ENCODE data around the gene NR4A1. TPM values are rescaled to one million over a fixed set of nuclear protein-coding genes. Genes with fewer than 3 reads are reported as not detected.

Gene NR4A1
- total RNA-seq, 1 experiment from 2014 or later = 37.9 TPM

- CTCF ChIA-PET = interaction anchor here (0.7 to 2.2 kb wide), 3 partner anchors 63 to 96 kb away, joined by 3 to 12 read pairs (median 3); no protein-coding TSS in a partner anchor
- H3K27ac Mint-ChIP-seq (ENCODE audit: unreplicated experiment) = no peak overlapping the region
- H3K4me3 Mint-ChIP-seq (ENCODE audit: unreplicated experiment) = no peak overlapping the region
Measured at GRCh38 chr12:52087961-52088820, 36.9 kb downstream of the NR4A1 start.

DNA sequence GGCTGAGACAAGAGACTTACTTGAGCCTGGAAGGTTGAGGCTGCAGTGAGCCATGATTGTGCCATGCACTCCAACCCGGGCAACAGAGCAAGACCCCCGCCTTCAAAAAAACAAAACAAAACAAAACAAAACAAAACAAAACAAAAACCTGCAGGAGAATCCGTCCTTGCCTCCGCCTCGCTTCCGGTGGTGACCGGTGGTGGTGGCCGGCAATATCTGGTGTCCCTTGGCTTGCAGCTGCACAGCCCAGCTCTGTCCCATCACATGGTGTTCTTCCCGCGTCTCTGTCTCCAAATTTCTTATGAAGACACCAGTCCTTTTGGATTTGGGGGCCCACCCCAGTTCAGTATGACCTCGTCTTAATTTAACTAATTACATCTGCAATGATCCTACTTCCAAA, 38.2 kb downstream of the NR4A1 start:
- intact Hi-C loops (cut with micrococcal nuclease; ENCODE audit: unreplicated experiment) = no loop called here
- DNase-seq = no peak
- H3K4me1 ChIP-seq = peaks cover 12% of the 10 kb centered on the region
- H3K4me3 Mint-ChIP-seq (ENCODE audit: unreplicated experiment) = no peak overlapping the region
- H3K36me3 Mint-ChIP-seq (ENCODE audit: insufficient read depth, unreplicated experiment) = peaks cover 5% of the 10 kb centered on the region
- no peak for TF ChIP-seq CTCF (IDR thresholded peaks at IDR 0.05; ENCODE audit: insufficient read depth in 1 of 2, low read depth in 1 of 2, low read length in 1 of 2, severe bottlenecking in 1 of 2, unreplicated experiment in 1 of 2)
- no peak overlapping the region for H3K4me3 ChIP-seq (ENCODE audit: low read depth, low read length)
- ChIA-PET POLR2A (no interaction called here), CTCF (no interaction called here)
- H3K9me3 ChIP-seq = no peaks in the 10 kb centered on the region
- H3K36me3 ChIP-seq (ENCODE audit: control insufficient read depth, insufficient read depth, low read length) = no peaks in the 10 kb centered on the region
- H3K9me3 Mint-ChIP-seq (ENCODE audit: unreplicated experiment) = no peaks in the 10 kb centered on the region
- H3K4me1 Mint-ChIP-seq (ENCODE audit: low read depth, unreplicated experiment) = peaks cover 11% of the 10 kb centered on the region
- no TSS peak for BruUV-seq (replicated peaks)
- H3K27me3 Mint-ChIP-seq (ENCODE audit: insufficient read depth, unreplicated experiment) = peaks cover 7% of the 10 kb centered on the region
- H3K27ac Mint-ChIP-seq (ENCODE audit: unreplicated experiment) = no peak overlapping the region
- H3K27me3 ChIP-seq (replicated peaks; ENCODE audit: control insufficient read depth, insufficient read depth, low read length) = no peaks in the 10 kb centered on the region

More at GRCh38 chr12:52087961-52088820, 36.9 kb downstream of the NR4A1 start:
- POLR2A ChIA-PET = no interaction called here
- H3K9me3 ChIP-seq = no peaks in the 10 kb centered on the region
- no peak overlapping the region for H3K4me3 ChIP-seq (ENCODE audit: low read depth, low read length)
- intact Hi-C loops (cut with micrococcal nuclease; ENCODE audit: unreplicated experiment) = no loop called here
- Mint-ChIP-seq H3K4me1 (ENCODE audit: low read depth, unreplicated experiment) (peaks cover 16% of the 10 kb centered on the region), H3K9me3 (ENCODE audit: unreplicated experiment) (no peaks in the 10 kb centered on the region), H3K36me3 (ENCODE audit: insufficient read depth, unreplicated experiment) (peaks cover 5% of the 10 kb centered on the region), H3K27me3 (ENCODE audit: insufficient read depth, unreplicated experiment) (peaks cover 7% of the 10 kb centered on the region)
- no peak for DNase-seq
- H3K4me1 ChIP-seq = peaks cover 12% of the 10 kb centered on the region
- H3K36me3 ChIP-seq (ENCODE audit: control insufficient read depth, insufficient read depth, low read length) = no peaks in the 10 kb centered on the region; the same call in 1 of the 2 replicates
- TF ChIP-seq CTCF (IDR thresholded peaks at IDR 0.05; ENCODE audit: insufficient read depth in 1 of 2, low read depth in 1 of 2, low read length in 1 of 2, severe bottlenecking in 1 of 2, unreplicated experiment in 1 of 2) = no peak
- H3K27me3 ChIP-seq (replicated peaks; ENCODE audit: control insufficient read depth, insufficient read depth, low read length) = no peaks in the 10 kb centered on the region
- no TSS peak for BruUV-seq (replicated peaks)

GRCh38 chr12:52090291-52090690, 39.0 kb downstream of the NR4A1 start:
- BruUV-seq (replicated peaks) = no TSS peak
- TF ChIP-seq CTCF (IDR thresholded peaks at IDR 0.05; ENCODE audit: insufficient read depth in 1 of 2, low read depth in 1 of 2, low read length in 1 of 2, severe bottlenecking in 1 of 2, unreplicated experiment in 1 of 2) = no peak
- Mint-ChIP-seq H3K27ac (ENCODE audit: unreplicated experiment) (no peak overlapping the region), H3K27me3 (ENCODE audit: insufficient read depth, unreplicated experiment) (peaks cover 7% of the 10 kb centered on the region), H3K4me1 (ENCODE audit: low read depth, unreplicated experiment) (peaks cover 11% of the 10 kb centered on the region), H3K36me3 (ENCODE audit: insufficient read depth, unreplicated experiment) (peaks cover 5% of the 10 kb centered on the region), H3K4me3 (ENCODE audit: unreplicated experiment) (no peak overlapping the region), H3K9me3 (ENCODE audit: unreplicated experiment) (no peaks in the 10 kb centered on the region)
- H3K4me1 ChIP-seq = peaks cover 12% of the 10 kb centered on the region
- H3K9me3 ChIP-seq = no peaks in the 10 kb centered on the region
- H3K4me3 ChIP-seq (ENCODE audit: low read depth, low read length) = no peak overlapping the region
- ChIA-PET CTCF (interaction anchor here (1.9 kb wide), 1 partner anchor 65 kb away, joined by 13 read pairs; no protein-coding TSS in a partner anchor), POLR2A (no interaction called here)
- no peaks in the 10 kb centered on the region for H3K27me3 ChIP-seq (replicated peaks; ENCODE audit: control insufficient read depth, insufficient read depth, low read length)
- intact Hi-C loops (cut with micrococcal nuclease; ENCODE audit: unreplicated experiment) = no loop called here
- no peak for DNase-seq
- H3K36me3 ChIP-seq (ENCODE audit: control insufficient read depth, insufficient read depth, low read length) = no peaks in the 10 kb centered on the region
